DMS 273 (cell line): Measurements from ENCODE around the gene RBM24.
A peak's percentile ranks its signal among the peaks of the same experiment; 100 is the strongest.

Experiments used
- DNase-seq: peaks from one replicate; lab custom pipeline; 2025; ENCODE audit not compliant: unreplicated experiment; lab: John Stamatoyannopoulos, UW

RBM24 gene

GRCh38 chr6:17281100-17281496 lies at the start of gene RBM24:
Gene RBM24, plus strand, starts transcription at chr6:17281361. Its CDS starts 221 bp downstream, at chr6:17281582.
- DNase-seq, result peak; percentile 87

- DNase-seq, result peak; percentile 67
Observed at GRCh38 chr6:17233531-17233930, 47.6 kb upstream of the RBM24 start.

GRCh38 chr6:17237246-17237645 lies 43.9 kb upstream of the RBM24 start:
- no peak for DNase-seq

GRCh38 chr6:17239260-17239659 lies 41.9 kb upstream of the RBM24 start:
- DNase-seq, result no peak

GRCh38 chr6:17240803-17241500 lies 40.2 kb upstream of the RBM24 start:
- DNase-seq, result no peak

GRCh38 chr6:17242087-17242486 lies 39.1 kb upstream of the RBM24 start:
- no peak for DNase-seq

- DNase-seq, result peak; percentile 38
Observed at GRCh38 chr6:17250237-17250636, 30.9 kb upstream of the RBM24 start.

GRCh38 chr6:17251953-17252352 lies 29.2 kb upstream of the RBM24 start:
- DNase-seq, result no peak

- DNase-seq, result no peak
Observed at GRCh38 chr6:17258749-17259148, 22.4 kb upstream of the RBM24 start.

GRCh38 chr6:17265570-17265969 lies 15.6 kb upstream of the RBM24 start:
- DNase-seq, result no peak

GRCh38 chr6:17267566-17267965 lies 13.6 kb upstream of the RBM24 start:
- no peak for DNase-seq

- no peak for DNase-seq
Observed at GRCh38 chr6:17268114-17268513, 13.0 kb upstream of the RBM24 start.

- DNase-seq, result no peak
Observed at GRCh38 chr6:17269840-17270239, 11.3 kb upstream of the RBM24 start.

- no peak for DNase-seq
Observed at GRCh38 chr6:17271628-17272027, 9.5 kb upstream of the RBM24 start.

GRCh38 chr6:17276766-17277165 lies 4.4 kb upstream of the RBM24 start:
- DNase-seq, result no peak

GRCh38 chr6:17277256-17277655 lies 3.9 kb upstream of the RBM24 start:
- DNase-seq, result no peak

GRCh38 chr6:17278289-17279063 lies 2.7 kb upstream of the RBM24 start:
- DNase-seq, result no peak

- DNase-seq, result no peak
Observed at GRCh38 chr6:17280138-17280537, 1.0 kb upstream of the RBM24 start.

- peak; percentile 66 for DNase-seq
Observed at GRCh38 chr6:17280552-17281090, 540 bp upstream of the RBM24 start.

- peak; percentile 48 for DNase-seq
Observed at GRCh38 chr6:17281497-17282481, 628 bp downstream of the RBM24 start.

- DNase-seq, result no peak
Observed at GRCh38 chr6:17283074-17283473, 1.9 kb downstream of the RBM24 start.
